Left cardiac atrium (tissue), 2 donors: ENCODE results near the gene SLAMF1. TPM values are rescaled to one million over a fixed set of nuclear protein-coding genes. Genes with fewer than 3 reads are reported as not detected.

Source experiments
- total RNA-seq, 2 donors: library from RNA; stranded (reverse); fragmentation: NEBNext Ultra II Directional; extraction: Animal tissue kit (Norgen Biotek cat#: 25700); gene quantifications; one replicate each; pipeline ENCODE4 v1.2.1, GENCODE V29; 2021
- donor health status: DM: no; HTN: yes; CAD: no; lungs with severe emphysema.
- donor health status: DM: yes; HTN: yes; CAD: no.

SLAMF1 gene
- total RNA-seq, 2 donors from 2014 or later, result 0.91 to 0.94 TPM

Other genes starting within 250 kb of the SLAMF1 start
- 1 to 10 TPM; 4.1 to 5.1 TPM for gene VANGL2, start 246.5 kb downstream of the SLAMF1 start, total RNA-seq
- gene SLAMF6, start 123.8 kb downstream of the SLAMF1 start, total RNA-seq, result 1 to 10 TPM in 1 of 2 donors, under 1 TPM in 1; 0.55 to 1.4 TPM
- 1 to 10 TPM; 4.8 to 7.7 TPM for gene CD84, start 67.5 kb downstream of the SLAMF1 start, total RNA-seq
- gene CD48, start 64.8 kb upstream of the SLAMF1 start, total RNA-seq, result 1 to 10 TPM; 1.9 to 5.5 TPM
- gene SLAMF7, start 92.2 kb upstream of the SLAMF1 start, total RNA-seq, result 1 to 10 TPM in 1 of 2 donors, under 1 TPM in 1; 0.68 to 1.9 TPM
- under 1 TPM; 0.65 to 0.71 TPM for gene LY9, start 149.1 kb upstream of the SLAMF1 start, total RNA-seq
- under 1 TPM; 0.50 to 0.80 TPM for gene CD244, start 215.8 kb upstream of the SLAMF1 start, total RNA-seq
- gene ITLN1, start 238.1 kb upstream of the SLAMF1 start, total RNA-seq, result 100 to 1,000 TPM; 143 to 389 TPM